ENCODE results near the gene EMC10.
"Not testable (repeated sequence)": the region's sequence is repeated elsewhere in the genome, so short reads cannot be mapped to it uniquely, and the experiment has no call there.

The EMC10 gene

GRCh38 chr19:50512999-50513745 lies 36.9 kb downstream of the EMC10 start:
- no peak for DNase-seq (ENCODE audit: low read depth in 2 of 3, low spot score in 1 of 3)

- DNase-seq (ENCODE audit: low read depth in 2 of 3, low spot score in 1 of 3) = no peak
Measured at GRCh38 chr19:50513746-50514345, 37.5 kb downstream of the EMC10 start, which contains the start of gene ASPDH. Gene ASPDH, minus strand, starts transcription at chr19:50513913. Its CDS starts 90 bp downstream, at chr19:50513823.

GRCh38 chr19:50514346-50515167 lies 38.2 kb downstream of the EMC10 start:
- DNase-seq (ENCODE audit: low read depth in 2 of 3, low spot score in 1 of 3) = no peak

- DNase-seq (ENCODE audit: low read depth in 2 of 3, low spot score in 1 of 3) = no peak
Measured at GRCh38 chr19:50515168-50515561, 38.9 kb downstream of the EMC10 start.

GRCh38 chr19:50516456-50516855 lies 40.1 kb downstream of the EMC10 start:
- no peak for DNase-seq (ENCODE audit: low read depth in 2 of 3, low spot score in 1 of 3)

- no peak for DNase-seq (ENCODE audit: low read depth in 2 of 3, low spot score in 1 of 3)
Measured at GRCh38 chr19:50516964-50517703, 40.8 kb downstream of the EMC10 start.

GRCh38 chr19:50517704-50518075 lies 41.4 kb downstream of the EMC10 start:
- DNase-seq (ENCODE audit: low read depth in 2 of 3, low spot score in 1 of 3) = no peak

GRCh38 chr19:50518091-50519005 lies 42.0 kb downstream of the EMC10 start:
- DNase-seq (ENCODE audit: low read depth in 2 of 3, low spot score in 1 of 3) = no peak

GRCh38 chr19:50519006-50519575 lies 42.8 kb downstream of the EMC10 start:
- DNase-seq (ENCODE audit: low read depth in 2 of 3, low spot score in 1 of 3) = no peak

- DNase-seq (ENCODE audit: low read depth in 2 of 3, low spot score in 1 of 3) = no peak
Measured at GRCh38 chr19:50520822-50521465, 44.6 kb downstream of the EMC10 start.

- DNase-seq (ENCODE audit: low read depth in 2 of 3, low spot score in 1 of 3) = no peak
Measured at GRCh38 chr19:50522881-50523280, 46.6 kb downstream of the EMC10 start.

- DNase-seq (ENCODE audit: low read depth in 2 of 3, low spot score in 1 of 3) = not testable (repeated sequence)
Measured at GRCh38 chr19:50528052-50528451, 51.7 kb downstream of the EMC10 start.

GRCh38 chr19:50531171-50531612 lies 54.9 kb downstream of the EMC10 start:
- DNase-seq (ENCODE audit: low read depth in 2 of 3, low spot score in 1 of 3) = no peak

- DNase-seq (ENCODE audit: low read depth in 2 of 3, low spot score in 1 of 3) = no peak
Measured at GRCh38 chr19:50532952-50533351, 56.6 kb downstream of the EMC10 start.

- no peak for DNase-seq (ENCODE audit: low read depth in 2 of 3, low spot score in 1 of 3)
Measured at GRCh38 chr19:50534478-50534877, 58.2 kb downstream of the EMC10 start.

- no peak for DNase-seq (ENCODE audit: low read depth in 2 of 3, low spot score in 1 of 3)
Measured at GRCh38 chr19:50535672-50536187, 59.4 kb downstream of the EMC10 start.

- DNase-seq (ENCODE audit: low read depth in 2 of 3, low spot score in 1 of 3) = no peak
Measured at GRCh38 chr19:50536662-50537305, 60.5 kb downstream of the EMC10 start.

- no peak for DNase-seq (ENCODE audit: low read depth in 2 of 3, low spot score in 1 of 3)
Measured at GRCh38 chr19:50537306-50537685, 61.0 kb downstream of the EMC10 start.
